HK-2 (cell line): ENCODE results near the gene GNB5.

ENCODE experiments used
- DNase-seq: peaks from one replicate; pipeline ENCODE4 v3.0.0-alpha.2; 2018; ENCODE audit not compliant: unreplicated experiment

The GNB5 gene

DNA sequence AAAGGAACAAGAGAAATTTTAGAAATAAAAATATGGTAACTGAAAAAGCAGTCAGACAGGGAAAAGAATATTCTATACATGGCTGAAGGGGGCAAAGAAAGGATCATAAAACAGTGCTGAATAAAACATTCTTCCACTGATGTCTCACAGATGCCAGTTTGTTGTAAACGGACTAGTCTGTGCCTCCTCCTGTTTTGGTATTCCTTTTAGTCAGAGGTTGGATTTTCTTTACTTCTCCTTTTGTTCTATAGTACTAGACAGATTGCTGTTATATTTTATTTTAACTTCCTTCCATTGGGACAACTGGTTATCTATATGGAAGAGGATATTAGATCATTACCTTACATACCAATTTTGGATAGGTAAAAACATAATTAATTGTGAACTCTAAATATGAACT lies 16.0 kb upstream of the GNB5 start:
- DNase-seq: no peak

- DNase-seq: no peak
Observed at GRCh38 chr15:52206446-52206845, 15.3 kb upstream of the GNB5 start.

GRCh38 chr15:52204657-52205056 lies 13.5 kb upstream of the GNB5 start:
- no peak for DNase-seq

- no peak for DNase-seq
Observed at GRCh38 chr15:52200831-52201365, 9.7 kb upstream of the GNB5 start.

- no peak for DNase-seq
Observed at GRCh38 chr15:52199271-52199670, 8.1 kb upstream of the GNB5 start.

GRCh38 chr15:52196891-52197290 lies 5.7 kb upstream of the GNB5 start:
- DNase-seq: no peak

DNA sequence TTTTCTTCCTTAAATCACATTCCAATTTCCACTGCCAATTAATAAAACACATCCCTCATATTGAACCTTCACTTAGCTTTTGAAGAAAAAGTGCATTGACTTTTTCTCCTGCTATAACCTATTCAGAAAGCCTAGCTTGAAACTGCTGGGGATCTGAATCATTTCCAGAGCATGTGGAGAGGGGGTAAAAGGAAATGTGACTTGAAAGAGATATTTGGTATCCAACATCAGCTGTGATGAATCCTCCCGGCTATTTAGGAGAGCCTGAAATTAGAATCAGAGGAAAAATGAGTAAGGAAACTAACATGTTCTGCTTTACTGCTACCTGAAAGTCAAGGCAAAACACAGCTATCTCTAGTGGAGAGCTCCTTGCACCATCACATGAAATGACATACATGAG lies 2.6 kb upstream of the GNB5 start:
- no peak for DNase-seq

GRCh38 chr15:52193321-52193720 lies 2.1 kb upstream of the GNB5 start:
- DNase-seq: no peak

DNA sequence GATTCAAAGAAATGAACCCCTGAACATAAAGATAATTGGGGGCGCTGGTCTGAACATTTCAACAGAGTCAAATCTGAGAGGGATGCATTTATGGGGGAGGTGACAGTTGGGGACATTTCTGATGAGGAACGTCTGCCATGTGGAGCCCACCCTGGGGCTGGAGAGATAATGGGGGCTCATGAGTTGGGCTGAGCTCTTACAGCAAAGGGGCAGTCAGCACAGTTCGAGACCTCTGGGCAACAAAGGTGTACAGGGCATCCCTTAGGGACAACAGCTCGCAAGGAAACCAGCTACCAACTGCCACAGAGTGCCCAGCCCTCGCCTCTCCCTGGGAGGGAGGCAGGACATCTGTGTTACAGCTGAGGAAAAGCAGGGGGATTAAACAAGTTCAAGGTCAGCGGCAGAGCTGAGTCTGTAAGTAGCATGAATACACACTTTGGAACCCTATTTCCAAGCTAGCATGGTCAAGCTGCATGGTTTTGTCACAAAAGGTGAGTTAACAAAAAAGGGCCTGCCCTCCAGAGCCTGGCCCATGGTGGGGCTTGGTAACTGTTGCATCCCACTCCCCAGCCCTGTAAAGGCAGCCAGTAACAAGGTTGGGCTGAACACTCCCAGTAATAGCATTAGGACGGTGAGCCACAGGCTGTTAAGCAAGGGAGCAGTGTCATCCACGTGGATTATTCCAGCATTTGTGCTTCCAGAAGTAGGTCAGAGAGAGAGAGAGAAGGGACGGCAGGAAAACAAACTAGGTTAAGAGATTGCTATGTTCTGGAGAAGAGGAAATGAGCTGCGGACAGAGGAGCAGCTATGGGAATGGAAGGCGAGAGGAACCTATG lies 4.3 kb downstream of the GNB5 start:
- no peak for DNase-seq

- DNase-seq: no peak
Observed at GRCh38 chr15:52185151-52185561, 6.0 kb downstream of the GNB5 start.

DNA sequence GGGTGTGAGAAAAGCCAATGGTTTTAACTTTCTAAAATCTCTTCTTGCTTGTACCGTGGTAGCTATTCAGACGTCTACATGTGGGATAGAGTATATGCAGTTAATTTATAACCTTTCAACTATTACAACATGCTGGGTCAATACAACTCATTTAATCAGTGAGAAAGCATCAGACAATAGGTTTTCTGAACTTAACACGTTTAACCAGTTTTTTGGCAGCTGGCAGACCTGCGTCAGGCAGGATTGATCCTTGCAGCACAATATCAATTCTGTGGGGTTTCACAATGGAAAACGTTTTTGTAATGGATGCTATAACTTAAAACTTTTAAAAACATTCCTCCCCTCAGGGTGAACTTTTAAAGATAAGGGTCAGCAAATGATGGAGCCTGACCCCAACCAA lies 6.5 kb downstream of the GNB5 start:
- DNase-seq: no peak

GRCh38 chr15:52183562-52184173 lies 7.5 kb downstream of the GNB5 start:
- no peak for DNase-seq

- DNase-seq: no peak
Observed at GRCh38 chr15:52181938-52182780, 9.0 kb downstream of the GNB5 start.

- no peak for DNase-seq
Observed at GRCh38 chr15:52180851-52181450, 10.2 kb downstream of the GNB5 start.

- DNase-seq: no peak
Observed at GRCh38 chr15:52180196-52180835, 10.9 kb downstream of the GNB5 start.

DNA sequence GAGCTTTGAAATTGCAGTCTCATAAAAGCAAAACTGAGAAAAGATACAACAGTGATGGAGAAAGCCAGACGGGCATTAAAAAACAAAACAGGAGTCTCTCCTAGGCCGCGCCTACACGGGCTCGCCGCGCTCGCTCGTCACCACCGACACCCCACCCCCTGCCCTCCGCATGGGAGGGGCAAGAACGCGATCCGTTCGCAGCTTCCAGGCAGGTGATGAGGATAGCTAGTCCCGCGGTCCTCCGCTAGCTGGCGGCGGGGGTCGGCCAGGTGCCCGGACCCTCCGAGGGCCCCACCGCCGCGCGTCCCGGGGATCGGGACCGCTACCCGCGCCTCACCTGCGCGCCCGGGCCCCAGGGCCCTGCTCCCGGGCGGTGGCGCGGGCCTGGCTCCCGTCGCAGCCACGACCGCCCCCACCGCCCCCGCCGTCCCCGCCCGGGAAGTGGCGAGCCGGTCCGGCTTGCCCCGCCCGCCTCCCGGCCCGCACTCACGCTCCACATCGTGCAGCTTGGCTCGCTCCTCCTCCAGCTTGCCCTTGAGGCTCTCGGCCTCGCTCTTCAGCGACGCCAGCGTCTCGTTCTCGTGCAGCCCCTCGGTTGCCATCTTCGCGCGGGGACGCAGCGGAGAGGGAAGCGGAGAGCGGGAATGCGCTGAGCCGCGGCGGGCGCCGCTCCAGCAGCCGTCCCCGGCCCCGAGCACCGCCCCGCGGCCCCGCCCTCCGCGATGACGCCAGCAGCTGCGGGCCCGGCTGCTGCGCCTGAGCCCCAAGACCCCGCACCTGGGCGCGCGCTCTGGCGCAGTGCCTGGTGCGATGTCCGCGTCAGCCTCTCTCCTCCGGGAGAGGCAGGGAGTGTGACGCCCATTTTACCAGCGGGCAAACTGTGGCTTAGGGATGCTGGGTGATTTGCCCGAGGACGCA lies 11.7 kb downstream of the GNB5 start:
- peak; percentile 64 for DNase-seq

- no peak for DNase-seq
Observed at GRCh38 chr15:52178765-52179164, 12.4 kb downstream of the GNB5 start.

DNA sequence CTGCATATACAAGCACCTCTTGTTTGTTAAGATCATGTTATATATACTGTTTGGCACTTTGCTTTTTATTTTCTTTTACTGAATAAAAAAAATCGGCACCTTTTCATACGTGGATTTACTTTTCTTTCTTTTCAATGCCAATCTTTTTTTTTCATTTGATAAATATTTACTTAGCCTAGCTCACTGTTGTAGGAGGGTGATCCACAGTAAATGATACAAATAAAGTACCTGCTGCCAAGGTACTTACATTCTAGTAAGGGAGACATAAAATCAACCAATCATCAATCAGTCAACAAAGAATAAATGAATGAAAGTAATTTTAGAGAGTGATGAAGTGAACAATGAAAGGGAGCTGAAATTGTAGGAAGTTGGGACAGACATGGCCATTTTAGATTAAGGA lies 18.3 kb downstream of the GNB5 start:
- no peak for DNase-seq

DNA sequence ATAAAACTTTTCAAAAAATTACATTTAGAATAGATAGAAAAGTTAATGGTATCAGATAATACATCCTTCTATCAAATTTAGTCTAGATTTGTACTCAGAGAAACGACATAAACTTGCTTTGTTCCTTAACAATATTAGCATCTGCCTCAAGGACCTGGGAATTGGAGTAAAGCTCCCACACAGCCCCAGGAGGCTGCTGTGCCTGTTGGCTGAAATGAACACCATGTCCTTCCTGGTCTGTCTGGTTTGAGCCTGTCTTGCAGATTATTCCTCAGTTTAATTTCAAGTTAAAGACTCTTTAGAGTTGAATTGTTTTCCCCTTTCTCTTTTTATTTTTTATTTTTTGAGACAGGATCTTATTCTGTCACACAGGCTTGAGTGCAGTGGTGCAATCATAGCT lies 19.4 kb downstream of the GNB5 start:
- no peak for DNase-seq

DNA sequence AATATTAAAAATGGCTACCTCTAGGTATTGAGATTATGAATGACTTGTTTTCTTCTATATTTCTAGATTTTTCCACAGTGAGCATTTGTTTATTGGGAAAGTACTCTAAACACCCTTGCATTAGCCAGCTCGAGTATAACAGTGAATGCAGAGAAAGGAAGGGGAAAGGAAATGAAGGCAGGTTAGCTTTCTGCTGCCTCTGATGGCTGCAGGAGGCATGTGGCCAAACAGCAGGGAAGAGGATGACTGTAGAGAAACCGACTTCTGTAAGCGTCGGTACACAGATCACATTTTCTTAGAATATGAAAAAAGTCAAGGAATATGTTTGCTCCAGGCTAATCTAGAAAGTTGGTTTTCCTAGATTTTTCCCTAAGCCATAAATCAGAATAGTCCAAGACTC lies 19.8 kb downstream of the GNB5 start:
- DNase-seq: no peak
